TTC549 (cell line): ENCODE data around the gene PLK5.
A peak's percentile ranks its signal among the peaks of the same experiment; 100 is the strongest.
"Not testable (repeated sequence)": the region's sequence is repeated elsewhere in the genome, so short reads cannot be mapped to it uniquely, and the experiment has no call there.

ENCODE experiments used
- FAIRE-seq: peaks from 2 replicates; lab custom pipeline; 2012; peaks lifted over from hg19 to GRCh38; lab: Jason Lieb, UNC

PLK5 gene, protein sequence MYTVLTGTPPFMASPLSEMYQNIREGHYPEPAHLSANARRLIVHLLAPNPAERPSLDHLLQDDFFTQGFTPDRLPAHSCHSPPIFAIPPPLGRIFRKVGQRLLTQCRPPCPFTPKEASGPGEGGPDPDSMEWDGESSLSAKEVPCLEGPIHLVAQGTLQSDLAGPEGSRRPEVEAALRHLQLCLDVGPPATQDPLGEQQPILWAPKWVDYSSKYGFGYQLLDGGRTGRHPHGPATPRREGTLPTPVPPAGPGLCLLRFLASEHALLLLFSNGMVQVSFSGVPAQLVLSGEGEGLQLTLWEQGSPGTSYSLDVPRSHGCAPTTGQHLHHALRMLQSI

DNA sequence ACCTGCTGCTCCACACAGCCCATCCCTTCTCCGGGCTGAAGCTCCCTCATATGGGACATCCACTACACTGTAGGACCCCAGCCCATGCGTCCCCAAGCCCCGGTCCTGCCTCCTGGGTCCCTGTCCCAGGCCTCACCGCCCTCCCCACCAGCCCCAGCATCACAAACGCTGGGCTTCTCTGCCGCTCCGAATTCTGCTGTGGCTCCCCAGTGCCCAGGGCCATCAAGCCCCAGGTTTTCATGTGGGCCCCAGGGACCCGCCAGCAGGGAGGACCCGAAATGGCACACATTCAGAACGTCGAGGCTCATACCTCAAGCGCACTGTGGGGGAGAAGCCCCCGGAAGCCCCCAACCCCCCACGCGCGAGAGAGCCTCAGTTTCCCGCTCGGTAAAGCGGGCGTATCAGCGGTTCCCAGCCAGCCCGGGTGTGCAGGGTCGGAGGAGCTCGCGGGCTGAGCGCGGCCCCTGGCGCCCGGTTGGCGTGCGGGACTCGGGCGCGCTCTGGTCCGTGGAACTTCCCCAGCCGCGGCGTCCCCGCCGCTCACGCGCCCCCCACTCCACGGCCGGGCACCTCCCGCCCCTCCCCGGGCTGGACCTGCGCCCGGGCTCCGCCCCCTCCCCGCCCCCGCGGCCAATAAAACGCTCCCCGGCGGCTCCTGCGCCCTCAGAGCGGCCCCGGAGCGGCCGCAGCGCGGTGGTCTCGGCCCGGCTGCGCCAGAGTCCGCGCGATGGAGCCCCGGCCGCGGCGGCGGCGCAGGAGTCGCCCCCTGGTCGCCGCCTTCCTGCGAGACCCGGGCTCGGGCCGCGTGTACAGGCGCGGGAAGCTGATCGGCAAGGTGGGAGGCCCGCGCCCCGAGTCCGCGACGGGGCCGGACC lies at the start of gene PLK5:
Gene PLK5 (plus strand): TSS at position 666 of the 875 bp plus-strand sequence. CDS start 2,920 bp downstream, outside the sequence.
- no peak for FAIRE-seq

DNA sequence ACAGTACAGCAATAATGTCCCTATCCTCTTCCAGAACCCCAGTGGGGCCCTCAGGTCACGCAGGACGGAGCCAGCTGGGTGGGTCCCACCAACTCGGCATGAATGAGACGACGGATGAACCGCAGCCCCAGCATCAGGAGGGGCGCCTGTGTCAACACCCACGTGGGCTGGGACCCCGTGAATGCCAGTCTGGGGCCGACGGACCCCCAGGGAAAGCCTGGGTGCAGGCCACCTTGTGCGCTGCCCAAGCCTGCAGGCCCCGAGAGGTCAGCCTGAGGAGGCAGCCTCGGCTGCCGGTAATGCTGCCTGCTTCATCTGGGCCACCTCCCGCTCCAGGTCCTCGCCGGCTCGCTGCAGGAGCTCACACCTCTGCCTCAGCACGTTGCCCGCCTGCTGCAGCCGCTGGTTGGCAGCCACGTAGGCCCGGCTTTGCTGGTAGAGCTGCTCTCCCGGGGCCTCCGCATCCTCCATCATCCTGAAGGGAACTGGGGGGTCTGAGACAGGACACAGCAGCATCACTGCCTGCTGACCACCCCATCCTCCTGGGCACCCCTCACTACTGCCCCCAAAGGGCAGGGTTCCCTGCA lies 49.0 kb upstream of the PLK5 start:
- FAIRE-seq: no peak

DNA sequence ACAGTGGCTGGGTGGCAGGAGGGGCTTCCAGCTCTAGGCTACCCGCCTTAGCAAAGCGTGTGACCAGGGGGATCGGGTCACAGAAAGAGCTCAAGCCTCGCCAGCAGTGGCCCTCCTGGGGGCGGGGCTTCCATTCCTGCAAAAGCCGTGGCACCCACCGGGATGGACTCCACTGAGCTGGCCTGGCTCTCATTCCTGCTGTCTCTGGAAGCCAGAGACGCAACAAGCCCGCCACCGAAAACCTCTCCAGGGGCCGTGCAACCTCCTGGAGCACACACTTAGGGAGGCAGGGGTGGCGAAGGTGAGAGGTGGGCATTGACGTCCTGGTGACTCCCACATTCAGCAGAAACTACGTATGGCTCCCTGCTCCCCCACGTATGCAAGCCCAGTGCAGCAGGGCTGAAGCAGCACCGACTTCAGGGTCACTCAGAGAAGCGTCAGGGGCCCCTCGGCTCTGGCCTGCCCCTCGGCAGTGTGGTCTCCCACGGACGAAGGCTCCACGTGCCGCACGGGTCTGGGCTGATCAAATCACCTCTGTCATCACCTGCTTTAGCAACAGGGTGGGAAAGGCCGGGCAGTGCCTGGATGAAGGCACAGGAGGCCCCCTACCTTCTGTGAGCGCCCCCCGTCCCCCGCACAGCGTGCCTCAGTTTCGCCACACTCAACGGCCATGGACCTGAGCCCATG lies 48.0 kb upstream of the PLK5 start:
- FAIRE-seq: no peak

DNA sequence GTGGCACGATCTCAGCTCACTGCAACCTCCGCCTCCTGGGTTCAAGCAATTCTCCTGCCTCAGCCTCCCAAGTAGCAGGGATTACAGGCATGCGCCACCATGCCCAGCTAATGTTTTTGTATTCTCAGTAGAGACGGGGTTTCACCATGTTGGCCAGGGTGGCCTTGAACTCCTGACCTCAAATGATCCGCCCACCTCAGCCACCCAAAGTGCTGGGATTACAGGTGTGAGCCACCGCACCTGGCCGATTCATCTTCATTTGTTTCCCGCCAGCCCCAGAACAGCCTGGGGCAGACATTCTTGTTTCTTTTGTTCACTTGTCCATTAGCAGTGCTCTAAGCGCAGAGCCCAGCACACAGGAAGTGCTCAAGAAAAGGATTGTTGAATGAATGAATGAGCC lies 46.8 kb upstream of the PLK5 start:
- not testable (repeated sequence) for FAIRE-seq

DNA sequence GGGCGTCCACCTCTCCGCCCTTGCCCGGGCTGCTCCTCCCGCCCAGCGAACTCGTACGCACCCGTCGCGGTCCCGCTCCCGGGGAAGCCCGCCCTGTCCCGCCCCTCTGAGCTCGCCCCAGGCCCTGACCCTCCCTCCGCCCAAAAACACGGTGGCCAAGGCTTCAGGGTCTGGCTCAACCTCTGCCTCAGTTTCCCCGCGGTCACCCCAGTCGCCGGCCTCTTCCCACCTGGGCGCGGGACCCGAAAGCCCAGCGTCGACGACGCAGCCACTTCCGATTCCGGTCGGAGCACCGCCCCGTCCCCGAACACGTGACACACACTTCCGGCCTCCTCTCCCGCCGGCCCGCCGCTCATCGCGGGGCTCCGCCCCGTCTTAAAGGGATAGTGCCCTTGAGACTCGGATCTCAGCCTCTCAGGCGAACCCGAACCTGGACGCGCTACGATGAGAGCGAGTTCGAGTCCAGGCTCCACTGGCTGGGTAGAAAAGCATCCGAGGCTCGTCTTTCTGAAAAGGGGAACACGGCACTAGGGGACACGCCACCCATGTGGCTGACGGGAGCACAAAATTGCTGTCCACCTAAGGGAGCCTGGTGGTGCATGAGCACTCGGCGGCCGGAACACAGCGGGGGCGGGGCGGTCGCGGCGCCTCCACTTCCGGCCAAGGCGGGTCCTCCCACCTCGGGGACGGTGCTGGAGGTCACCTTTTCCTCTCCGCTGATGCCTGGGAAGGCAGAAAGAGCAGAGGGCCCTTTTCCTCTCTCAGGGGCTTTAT lies 44.8 kb upstream of the PLK5 start, which contains the start of gene C19orf25:
Gene C19orf25 (minus strand): TSS at position 282 of the 774 bp plus-strand sequence. CDS start 312 bp downstream, outside the sequence.
- peak; percentile 62 for FAIRE-seq

DNA sequence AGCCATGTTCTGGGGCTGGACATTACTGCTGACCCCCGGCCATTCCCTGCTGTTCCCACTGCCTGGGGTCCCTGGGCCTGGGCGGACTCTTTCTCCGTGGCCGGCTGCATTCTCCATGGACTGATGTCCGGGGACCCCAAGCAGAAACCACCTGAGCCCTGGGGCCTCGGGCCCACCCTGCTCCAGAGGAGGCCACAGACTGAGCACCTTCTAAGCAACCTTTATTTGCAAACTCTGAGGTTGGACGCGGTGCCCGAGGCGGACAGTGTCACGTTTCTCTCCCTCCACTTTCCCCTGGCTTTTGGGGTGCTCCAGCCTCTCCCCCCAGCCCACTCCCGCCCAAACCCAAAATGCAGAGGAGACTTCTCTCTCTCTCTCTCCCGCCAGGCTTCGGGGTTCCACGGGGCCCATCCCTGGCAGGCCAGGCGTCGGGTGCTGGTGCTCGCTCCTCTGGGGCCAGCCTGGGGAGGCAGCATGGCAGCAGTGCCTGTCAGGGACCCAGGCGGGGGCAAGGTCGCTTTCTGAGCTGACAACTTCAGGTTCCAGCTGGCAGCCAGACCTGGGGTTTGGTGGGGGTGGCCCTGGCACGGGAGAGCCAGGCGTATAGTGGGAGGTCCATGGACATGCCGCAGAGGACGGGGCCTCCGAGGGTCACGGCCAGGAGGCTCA lies 42.5 kb upstream of the PLK5 start:
- FAIRE-seq: no peak

DNA sequence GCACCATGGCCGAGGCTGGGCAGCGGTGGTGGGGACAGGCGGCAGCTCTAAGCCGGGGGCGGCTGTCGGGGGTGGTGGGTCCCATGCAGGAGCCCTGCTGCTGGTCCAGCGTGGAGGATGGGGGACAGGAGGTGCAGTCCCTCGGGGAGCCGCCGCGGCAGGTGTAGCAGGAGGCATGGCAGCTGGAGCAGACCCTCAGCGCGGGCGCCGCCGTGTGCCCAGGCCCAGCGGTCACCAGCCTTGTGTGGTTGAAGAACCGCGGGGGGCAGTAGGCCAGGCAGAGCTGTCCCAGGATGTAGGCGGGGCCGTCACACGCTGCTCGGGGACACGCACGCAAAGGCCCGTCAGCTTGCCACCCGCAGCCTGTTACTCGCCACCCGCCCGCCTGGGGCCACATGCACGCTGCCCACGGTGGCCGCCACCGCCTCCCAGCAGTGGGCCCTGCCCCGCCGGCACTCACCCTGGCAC lies 42.0 kb upstream of the PLK5 start:
- no peak for FAIRE-seq

DNA sequence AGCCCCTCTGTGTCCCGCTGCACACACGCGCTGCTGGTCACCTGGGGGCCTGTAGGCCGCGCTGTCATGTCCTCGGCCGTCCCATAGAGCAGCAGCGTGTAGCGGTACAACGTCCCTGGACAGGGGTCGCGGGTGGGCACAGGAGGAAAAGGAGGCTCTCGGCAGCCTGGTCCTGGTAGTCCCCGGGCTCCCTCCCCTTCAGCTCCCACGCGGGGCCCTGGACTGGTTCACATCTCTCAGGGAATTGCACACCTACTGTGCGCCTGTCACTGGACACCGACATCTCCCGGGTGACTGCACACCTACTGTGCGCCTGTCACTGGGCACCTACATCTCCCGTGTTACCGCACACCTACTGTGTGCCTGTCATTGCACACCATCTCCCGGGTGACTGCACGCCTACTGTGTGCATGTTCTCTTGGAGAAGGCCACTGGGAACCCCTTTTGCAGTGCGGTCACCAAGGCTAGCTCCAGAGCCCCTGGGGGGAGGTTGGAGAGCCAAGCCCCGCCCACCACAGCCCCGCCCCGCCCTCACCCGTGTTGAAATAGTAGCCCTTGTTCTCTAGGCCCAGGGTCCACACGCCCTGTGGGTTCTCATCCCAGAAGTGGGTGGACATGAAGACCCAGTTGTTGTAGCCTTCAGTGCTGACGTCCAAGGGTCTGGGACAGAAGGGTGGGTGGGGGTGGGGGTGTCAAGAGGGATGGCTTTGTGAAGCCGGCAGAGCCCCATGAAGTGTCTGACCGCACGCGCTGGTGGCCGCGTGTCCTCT lies 41.3 kb upstream of the PLK5 start:
- no peak for FAIRE-seq

DNA sequence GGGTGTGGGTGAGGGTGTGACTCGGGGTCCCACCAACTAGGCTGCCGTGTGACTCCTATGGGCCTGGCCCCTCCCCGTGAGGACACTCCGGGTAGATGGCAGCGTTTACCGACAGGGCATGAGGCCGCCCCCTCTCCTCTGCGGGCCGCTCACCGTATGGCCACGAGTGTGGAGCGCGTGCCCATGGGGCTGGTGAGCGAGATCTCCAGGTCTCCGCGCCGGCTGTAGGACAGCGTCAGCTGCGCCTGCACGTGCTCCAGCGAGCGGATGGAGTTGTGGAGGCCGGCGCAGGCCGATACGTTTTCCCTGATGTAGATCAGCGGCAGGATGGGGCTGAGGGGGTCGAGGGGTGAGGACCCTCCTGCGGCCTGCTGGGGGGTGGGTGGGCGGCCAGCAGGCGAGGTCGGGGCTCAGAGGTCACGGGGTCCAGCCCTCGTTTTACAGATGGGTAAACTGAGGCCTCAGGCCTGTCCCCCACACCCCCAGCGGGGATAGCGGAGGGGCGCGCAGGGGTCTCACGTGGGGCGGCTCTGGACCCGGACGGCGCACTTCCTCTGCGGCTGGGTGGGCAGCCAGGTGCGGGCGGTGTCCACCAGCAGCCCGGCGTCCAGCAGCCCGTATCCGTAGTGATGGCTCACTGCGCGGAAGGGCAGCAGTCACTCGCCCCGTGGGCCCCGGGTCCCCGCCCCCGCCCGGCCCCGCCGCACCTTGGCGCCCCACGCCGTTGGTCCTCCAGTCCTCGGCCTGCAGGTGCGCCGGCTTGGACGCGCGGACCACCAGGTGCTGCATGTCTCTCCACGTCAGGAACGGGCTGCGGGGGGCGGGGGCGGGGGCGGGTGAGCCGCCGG lies 40.5 kb upstream of the PLK5 start:
- no peak for FAIRE-seq

DNA sequence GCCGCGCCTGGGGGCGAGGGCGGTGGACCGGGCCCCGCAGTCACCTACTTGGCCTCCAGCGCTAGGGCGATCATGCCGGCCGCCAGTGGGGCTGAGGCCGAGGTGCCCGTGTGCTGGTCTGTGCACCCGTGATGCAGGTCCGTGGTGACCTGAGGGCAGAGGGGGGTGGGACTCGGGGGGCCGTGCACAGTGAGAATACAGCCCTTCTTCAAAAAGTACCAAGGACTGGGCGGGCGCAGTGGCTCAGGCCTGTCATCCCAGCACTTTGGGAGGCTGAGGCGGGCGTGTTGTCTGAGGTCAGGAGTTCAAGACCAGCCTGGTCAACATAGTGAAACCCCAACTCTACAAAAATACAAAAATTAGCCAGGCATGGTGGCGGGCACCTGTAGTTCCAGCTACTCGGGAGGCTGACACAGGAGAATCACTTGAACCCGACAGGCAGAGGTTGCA lies 39.9 kb upstream of the PLK5 start:
- no peak for FAIRE-seq

DNA sequence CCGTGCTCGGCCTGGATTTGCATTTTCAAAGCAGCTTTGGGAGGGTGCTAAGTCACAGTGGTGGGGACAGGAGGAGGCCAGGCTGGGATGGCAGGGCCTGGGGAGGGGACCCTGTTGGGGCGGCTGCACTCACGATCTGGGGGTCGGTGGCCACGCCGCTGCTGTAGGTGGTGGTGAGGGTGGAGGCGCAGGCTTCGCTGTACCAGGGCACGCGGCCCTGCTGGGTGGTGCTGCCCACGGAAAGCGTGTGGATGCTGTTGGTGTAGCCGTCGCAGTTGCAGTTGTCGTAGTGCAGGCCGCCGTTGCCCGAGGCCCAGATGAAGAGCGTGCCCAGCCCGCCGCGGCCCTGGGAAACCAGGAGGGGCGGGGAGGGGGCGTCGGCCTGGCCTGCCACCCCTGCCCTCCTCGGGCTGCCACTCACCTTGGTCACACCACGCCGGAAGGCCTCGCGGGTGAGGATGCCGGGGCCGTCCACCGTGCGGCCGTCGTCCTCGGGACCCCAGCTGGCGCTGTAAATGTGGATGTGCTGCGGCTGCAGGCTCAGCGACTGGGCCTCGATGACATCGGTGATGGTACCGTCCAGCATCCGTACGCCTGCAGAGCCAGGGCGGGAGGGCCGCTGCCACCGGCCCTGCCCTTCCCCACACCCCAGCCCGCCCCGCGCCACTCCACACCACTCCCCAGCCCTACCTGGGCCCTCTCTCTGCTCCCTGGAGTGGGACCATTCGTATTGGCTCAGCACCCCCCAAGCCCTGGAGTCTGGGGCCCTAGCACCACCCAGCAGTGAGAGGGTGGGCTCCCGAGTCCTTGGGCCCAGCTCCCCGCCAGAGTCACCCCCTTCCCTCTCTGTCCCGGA lies 36.9 kb upstream of the PLK5 start:
- no peak for FAIRE-seq

DNA sequence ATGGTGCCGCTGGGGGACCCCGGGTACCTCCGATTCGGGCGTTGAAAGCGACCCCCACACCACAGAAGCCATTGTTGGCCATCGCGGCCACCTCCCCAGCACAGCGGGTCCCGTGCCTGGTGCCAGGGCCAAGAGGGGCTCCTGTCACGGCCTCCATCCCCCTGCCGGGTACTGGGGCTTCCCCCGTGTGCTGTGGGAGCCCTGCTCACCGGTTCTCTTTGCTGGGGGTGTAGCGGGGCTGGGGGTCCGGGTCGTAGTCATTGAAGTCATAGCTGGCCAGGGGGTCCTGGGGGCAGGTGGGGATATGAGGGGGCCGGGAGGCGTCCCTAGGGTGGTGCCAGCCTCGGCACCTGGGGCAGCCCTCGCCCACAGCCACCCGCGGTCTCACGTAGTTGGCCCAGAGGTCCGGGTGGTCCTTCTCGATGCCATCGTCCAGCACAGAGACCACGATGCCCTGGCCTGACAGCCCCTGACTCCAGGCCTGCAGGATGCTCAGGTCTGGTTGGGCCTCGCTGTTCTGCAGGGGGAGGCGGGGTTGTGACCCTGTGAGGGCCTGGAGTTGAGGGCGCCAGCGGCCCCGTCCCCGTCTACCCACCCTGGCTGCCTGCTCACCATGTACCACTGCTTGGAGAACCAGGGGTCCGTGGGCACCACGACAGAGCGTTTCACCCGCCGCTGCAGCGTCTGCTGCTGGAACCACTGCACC lies 36.1 kb upstream of the PLK5 start:
- FAIRE-seq: no peak

DNA sequence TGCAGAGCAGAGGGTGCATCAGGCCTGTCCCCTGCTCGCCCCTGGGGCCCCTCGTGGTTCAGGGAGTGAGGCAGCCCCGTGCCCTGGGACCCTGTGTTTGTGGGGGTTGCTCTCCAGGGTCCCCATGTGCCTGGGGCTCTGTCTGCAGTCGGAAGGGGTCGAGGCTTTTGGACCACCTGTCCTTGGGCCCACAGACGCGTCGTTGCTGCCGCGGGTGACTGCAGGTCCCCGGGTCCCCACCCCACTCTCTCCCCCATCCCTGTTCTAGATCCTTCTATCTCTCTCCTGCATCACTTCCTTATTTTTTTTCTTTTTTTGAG lies 35.6 kb upstream of the PLK5 start:
- no peak for FAIRE-seq

DNA sequence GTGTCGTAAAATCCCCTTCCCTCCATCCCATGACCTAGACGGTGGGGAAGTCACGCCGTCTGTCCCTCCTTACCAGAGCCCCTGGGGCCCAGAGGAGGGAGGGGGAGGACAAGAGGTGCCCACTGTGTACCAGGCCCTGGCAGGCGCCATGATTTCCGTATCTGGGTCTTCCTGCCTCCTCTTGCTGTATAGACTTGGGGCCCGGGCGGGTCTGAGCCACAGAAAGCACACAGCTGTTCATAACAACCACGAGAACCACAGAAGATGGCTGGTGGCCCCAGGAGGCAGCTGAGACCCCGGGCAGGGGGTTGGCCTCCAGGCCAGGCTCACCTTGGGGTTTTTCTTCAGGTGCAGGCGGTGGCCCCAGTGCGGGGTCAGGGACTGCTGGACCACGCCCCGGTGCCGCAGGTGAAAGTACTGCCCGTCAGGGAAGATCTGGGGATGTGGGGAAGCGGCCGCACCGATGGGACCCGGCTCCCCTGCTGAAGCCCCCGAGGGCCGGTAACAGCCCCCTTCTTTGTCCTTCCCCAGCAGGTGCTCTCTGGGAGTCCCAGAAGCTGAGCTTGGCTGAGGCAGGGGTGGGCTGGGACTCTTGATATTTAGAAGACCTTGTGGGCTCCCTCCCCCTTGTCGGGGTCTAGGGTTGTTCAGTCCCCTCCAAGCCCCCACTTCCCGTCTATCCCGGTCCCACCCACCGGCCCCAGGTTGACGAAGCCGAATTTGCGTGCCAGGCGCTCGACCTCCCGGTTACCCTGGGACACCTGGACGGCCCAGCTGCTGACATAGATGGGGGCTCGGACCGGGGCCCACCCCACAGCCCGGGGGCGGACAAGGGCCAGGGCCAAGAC lies 34.2 kb upstream of the PLK5 start:
- FAIRE-seq: no peak

DNA sequence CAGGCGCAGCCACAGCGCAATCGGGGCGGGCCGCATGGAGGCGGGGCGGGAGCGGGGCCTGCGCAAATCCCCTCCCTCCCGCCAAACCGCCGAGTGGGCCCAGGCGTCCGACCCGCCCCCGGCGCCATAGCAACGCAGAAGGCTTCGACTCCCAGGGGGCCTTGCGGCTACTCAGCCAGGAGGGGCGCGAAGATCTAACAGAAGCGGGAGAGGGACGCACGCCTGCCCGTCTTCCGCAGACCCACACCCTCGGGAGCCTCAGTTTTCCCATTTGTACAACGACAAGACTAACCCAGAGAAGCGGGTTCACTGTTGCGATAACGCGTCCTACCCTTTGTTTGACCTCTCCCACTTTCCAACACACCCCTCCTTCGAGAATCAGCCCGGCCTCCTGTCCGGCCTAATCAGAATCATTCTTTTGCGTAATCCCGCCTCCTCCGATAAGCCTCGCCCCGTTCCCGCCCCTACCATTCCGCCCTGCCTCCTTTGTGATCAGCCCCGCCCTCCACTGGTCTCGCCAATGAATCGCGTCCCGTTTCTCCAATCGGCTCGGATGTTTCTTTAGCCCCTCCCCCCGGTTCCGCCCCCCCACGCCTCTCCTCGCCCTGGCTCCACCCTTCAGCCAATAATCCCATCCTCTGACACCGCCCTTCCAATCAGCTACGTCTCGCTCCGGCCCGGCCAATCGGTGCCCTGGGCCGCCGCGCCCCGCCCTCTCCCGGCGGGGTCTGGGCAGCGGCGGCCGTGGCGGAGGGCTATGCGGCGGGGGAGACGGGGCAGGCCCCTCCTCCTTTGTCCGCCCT lies 33.4 kb upstream of the PLK5 start, which contains the start of gene PCSK4:
Gene PCSK4 (minus strand): TSS at position 40 of the 803 bp plus-strand sequence. CDS start 4 bp downstream, at position 36.
- FAIRE-seq: peak; percentile 94
